ENCODE results near the gene TXLNG.

Gene TXLNG

GRCh38 chrX:16885628-16886027 lies 99.4 kb downstream of the TXLNG start:
- ChIA-PET CTCF (interaction anchor here (0.7 to 9.6 kb wide), 11 partner anchors 11 to 197 kb away, joined by 3 to 192 read pairs (median 4); partner anchors contain the start of gene RBBP7), POLR2A (interaction anchor here (1.1 kb wide), 1 partner anchor 34 kb away, joined by 3 read pairs; no protein-coding TSS in a partner anchor)
- Histone ChIP-seq H3K27ac (ENCODE audit: extremely low read depth, low read depth, low read length) (no peak overlapping the region), H3K4me3 (ENCODE audit: low read depth, low read length) (no peak overlapping the region), H3K36me3 (ENCODE audit: control insufficient read depth in 2 of 2, insufficient read depth in 1 of 2, low read length in 2 of 2) (no peaks in the 10 kb centered on the region), H3K9me3 (ENCODE audit: control insufficient read depth, insufficient read depth, low read depth, low read length) (no peaks in the 10 kb centered on the region), H3K4me1 (ENCODE audit: control insufficient read depth, insufficient read depth, low read length) (no peaks in the 10 kb centered on the region)
- TF ChIP-seq ZNF658 (tag by site-specific recombination; IDR thresholded peaks at IDR 0.05) (no peak), SP7 (tag by site-specific recombination; IDR thresholded peaks at IDR 0.05) (no peak), ZBTB6 (tag by site-specific recombination; IDR thresholded peaks at IDR 0.05) (no peak)

- H3K9me3 ChIP-seq (ENCODE audit: control insufficient read depth, insufficient read depth, low read depth, low read length): no peaks in the 10 kb centered on the region
- no peaks in the 10 kb centered on the region for H3K4me1 ChIP-seq (ENCODE audit: control insufficient read depth, insufficient read depth, low read length)
- no peak overlapping the region for H3K4me3 ChIP-seq (ENCODE audit: low read depth, low read length)
- POLR2A ChIA-PET: interaction anchor here (0.6 kb wide), 1 partner anchor 174 kb away, joined by 4 read pairs; the partner anchor contains the start of gene SYAP1
- CTCF ChIA-PET: interaction anchor here (0.6 to 4.6 kb wide), 27 partner anchors 10 to 213 kb away, joined by 3 to 61 read pairs (median 4); no protein-coding TSS in a partner anchor
- no peaks in the 10 kb centered on the region for H3K36me3 ChIP-seq (ENCODE audit: control insufficient read depth in 2 of 2, insufficient read depth in 1 of 2, low read length in 2 of 2)
- no peak overlapping the region for H3K27ac ChIP-seq (ENCODE audit: extremely low read depth, low read depth, low read length)
- TF ChIP-seq ZNF112 (tag by site-specific recombination; IDR thresholded peaks at IDR 0.05) (no peak), ZNF19 (tag by site-specific recombination; IDR thresholded peaks at IDR 0.05; ENCODE audit: low read depth) (no peak), ZSCAN16 (tag by site-specific recombination; IDR thresholded peaks at IDR 0.05) (no peak), ZNF792 (tag by site-specific recombination; IDR thresholded peaks at IDR 0.05) (no peak), ZNF133 (tag by site-specific recombination; IDR thresholded peaks at IDR 0.05) (no peak), REPIN1 (tag by site-specific recombination; IDR thresholded peaks at IDR 0.05; ENCODE audit: low read depth) (no peak), ZNF449 (tag by site-specific recombination; IDR thresholded peaks at IDR 0.05) (no peak), ZNF571 (tag by site-specific recombination; IDR thresholded peaks at IDR 0.05) (no peak), ZNF148 (tag by site-specific recombination; IDR thresholded peaks at IDR 0.05; ENCODE audit: borderline replicate concordance) (no peak), BCL6B (tag by site-specific recombination; IDR thresholded peaks at IDR 0.05) (no peak), ZBTB6 (tag by site-specific recombination; IDR thresholded peaks at IDR 0.05) (no peak), CTCF (tag by site-specific recombination; IDR thresholded peaks at IDR 0.05) (peak; percentile 78), PRDM1 (tag by site-specific recombination; IDR thresholded peaks at IDR 0.05) (peak; percentile 66), ZNF354C (tag by site-specific recombination; IDR thresholded peaks at IDR 0.05; ENCODE audit: borderline replicate concordance, low read depth) (no peak), ZNF561 (tag by site-specific recombination; IDR thresholded peaks at IDR 0.05; ENCODE audit: borderline replicate concordance) (no peak), ZNF768 (tag by site-specific recombination; IDR thresholded peaks at IDR 0.05) (no peak), ZNF560 (tag by site-specific recombination; IDR thresholded peaks at IDR 0.05; ENCODE audit: borderline replicate concordance) (no peak), ZNF140 (tag by site-specific recombination; IDR thresholded peaks at IDR 0.05) (no peak), ZBTB44 (tag by site-specific recombination; IDR thresholded peaks at IDR 0.05) (no peak)
Observed at GRCh38 chrX:16892504-16893362, 106.5 kb downstream of the TXLNG start.
